A673 (cell line): ENCODE data around the gene DACT1. TPM values are rescaled to one million over a fixed set of nuclear protein-coding genes. Genes with fewer than 3 reads are reported as not detected.
"Not testable (repeated sequence)": the region's sequence is repeated elsewhere in the genome, so short reads cannot be mapped to it uniquely, and the experiment has no call there.

Experiments
- Bru-seq: library from RNA; stranded (reverse); fragments of 400-500 nt; gene quantifications from one replicate; lab custom pipeline; 2021; lab: Mats Ljungman, UMichigan
- BruChase-seq, 2 experiments: library from RNA; stranded (reverse); fragments of 400-500 nt; gene quantifications; one replicate each; lab custom pipeline; 2021; lab: Mats Ljungman, UMichigan
- BruUV-seq: library from RNA; stranded (reverse); fragments of 400-500 nt; replicated peaks from 2 replicates; lab custom pipeline; 2021; lab: Mats Ljungman, UMichigan
- CTCF ChIA-PET: fragments of 300-600 bp; sonication (Branson Sonifier 250); formaldehyde crosslinking; loops from one replicate; lab custom pipeline; 2022; ENCODE audit warnings: antibody characterized with exemption; lab: Charles Lee
- POLR2A ChIA-PET: fragments of 300-600 bp; sonication (Branson Sonifier 250); formaldehyde crosslinking; loops from one replicate; lab custom pipeline; 2022; ENCODE audit warnings: antibody characterized with exemption; ENCODE audit not compliant: low non-redundant PET; lab: Charles Lee
- DNase-seq: peaks from one replicate; pipeline ENCODE4 v3.0.0-alpha.2; 2015; ENCODE audit warnings: low spot score
- H3K27ac ChIP-seq: fragments of 200-600 bp; sonication (generic); 2 replicates; pipeline ENCODE4 v1.5.1; 2016; ENCODE audit warnings: mixed run types, low read depth, mild to moderate bottlenecking, mixed read lengths, antibody characterized with exemption, low read length; ENCODE audit not compliant: poor library complexity, severe bottlenecking
- H3K27me3 ChIP-seq: fragments of 200-600 bp; sonication (generic); replicated peaks from 2 replicates; pipeline ENCODE4 v1.6.1; 2017; ENCODE audit warnings: mixed run types, low read depth, mild to moderate bottlenecking, mixed read lengths, antibody characterized with exemption, low read length; ENCODE audit not compliant: insufficient read depth, poor library complexity
- H3K36me3 ChIP-seq: fragments of 200-600 bp; sonication (generic); 2 replicates; pipeline ENCODE4 v1.6.1; 2016; ENCODE audit warnings: mixed run types, mild to moderate bottlenecking, mixed read lengths, antibody characterized with exemption, low read length; ENCODE audit not compliant: insufficient read depth, poor library complexity, severe bottlenecking
- H3K4me1 ChIP-seq: fragments of 200-600 bp; sonication (generic); 2 replicates; pipeline ENCODE4 v1.6.1; 2017; ENCODE audit warnings: mixed run types, mild to moderate bottlenecking, mixed read lengths, antibody characterized with exemption, low read length; ENCODE audit not compliant: insufficient read depth, poor library complexity, severe bottlenecking
- H3K4me3 ChIP-seq: fragments of 200-600 bp; sonication (generic); 2 replicates; pipeline ENCODE4 v1.5.1; 2016; ENCODE audit warnings: low read depth, mixed run types, mild to moderate bottlenecking, mixed read lengths, low read length; ENCODE audit not compliant: poor library complexity, severe bottlenecking
- H3K9me3 ChIP-seq: fragments of 200-600 bp; sonication (generic); 2 replicates; pipeline ENCODE4 v1.6.1; 2016; ENCODE audit warnings: mixed run types, low read depth, mild to moderate bottlenecking, mixed read lengths, antibody characterized with exemption, low read length; ENCODE audit not compliant: poor library complexity, severe bottlenecking
- CTCF ChIP-seq: fragments of 300-800, 200-600 bp; sonication (generic); conservative IDR thresholded peaks from 2 replicates; pipeline ENCODE4 v1.5.1; 2017; ENCODE audit warnings: low read depth, mild to moderate bottlenecking, antibody characterized with exemption, low read length, moderate library complexity, mixed read lengths
- EZH2 ChIP-seq: fragments of 200-600 bp; sonication (generic); IDR thresholded peaks from 2 replicates; pipeline ENCODE4 v1.6.1; 2017; ENCODE audit warnings: borderline replicate concordance, low read depth, mild to moderate bottlenecking, mixed read lengths, antibody characterized with exemption, low read length; ENCODE audit not compliant: poor library complexity, severe bottlenecking
- intact Hi-C: fragments of 100-400 bp; cut with micrococcal nuclease; formaldehyde crosslinking; loops from one replicate; pipeline ENCODE4 v1.10.0; 2022; ENCODE audit not compliant: unreplicated experiment
- long read RNA-seq: library from polyadenylated mRNA; stranded (forward); transcript quantifications from one replicate; pipeline ENCODE4 v2.0.0, GENCODE V29; 2022
- total RNA-seq: library from RNA; stranded (reverse); gene quantifications from 2 replicates; pipeline ENCODE4 v1.2.3, GENCODE V29; 2021

The DACT1 gene
- total RNA-seq (4.7 and 5.1 TPM in 2 replicates), Bru-seq, nascent RNA (percentile 47 among the genes with signal in this experiment), BruChase-seq, experiment 1, labeled RNA remaining after a 2-hour chase (percentile 52 among the genes with signal in this experiment), BruChase-seq, experiment 2, labeled RNA remaining after a 6-hour chase (percentile 36 among the genes with signal in this experiment)
- long read RNA-seq, partial matches to known transcripts: 0 of 3 reads
- long read RNA-seq, other reads (novel, unspliced or antisense): 0 of 3 reads

GRCh38 chr14:58637391-58638230, at the start of gene DACT1:
Gene DACT1, plus strand, starts transcription at chr14:58637962. Its CDS starts 241 bp downstream, at chr14:58638203.
- no peaks in the 10 kb centered on the region for H3K9me3 ChIP-seq
- no peaks in the 10 kb centered on the region for H3K36me3 ChIP-seq
- ChIA-PET POLR2A (interaction anchor here (0.6 to 0.7 kb wide), 4 partner anchors 18 to 378 kb away, joined by 5 to 23 read pairs (median 16); no protein-coding TSS in a partner anchor), CTCF (interaction anchor here (0.5 to 3.2 kb wide), 9 partner anchors 21 to 418 kb away, joined by 3 to 23 read pairs (median 5); no protein-coding TSS in a partner anchor)
- H3K27me3 ChIP-seq: peaks cover 14% of the 10 kb centered on the region
- peaks cover 11% of the 10 kb centered on the region for H3K4me1 ChIP-seq
- intact Hi-C loops: loop anchor here (1.0 to 5.0 kb wide), 3 partner anchors 136 to 530 kb away; no protein-coding TSS in a partner anchor
- H3K27ac ChIP-seq: peak within 1 kb of the TSS; percentile 49
- TF ChIP-seq CTCF: no peak
- no peak for TF ChIP-seq EZH2
- BruUV-seq: no TSS peak
- peak; percentile 69 for DNase-seq
- peak within 1 kb of the TSS; percentile 62 for H3K4me3 ChIP-seq

DNA sequence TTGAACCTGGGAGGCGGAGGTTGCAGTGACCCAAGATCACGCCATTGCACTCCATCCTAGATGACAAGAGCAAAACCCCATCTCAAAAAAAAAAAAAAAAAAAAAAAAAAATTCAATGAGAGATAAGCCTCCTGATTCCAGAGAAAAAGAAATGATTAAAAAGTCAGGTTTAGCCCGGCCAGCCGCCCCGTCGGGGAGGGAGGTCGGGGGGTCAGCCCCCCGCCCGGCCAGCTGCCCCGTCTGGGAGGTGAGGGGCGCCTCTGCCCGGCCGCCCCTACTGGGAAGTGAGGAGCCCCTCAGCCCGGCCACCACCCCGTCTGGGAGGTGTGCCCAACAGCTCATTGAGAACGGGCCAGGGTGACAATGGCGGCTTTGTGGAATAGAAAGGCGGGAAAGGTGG, 49.4 kb upstream of the DACT1 start:
- H3K27ac ChIP-seq, DNase-seq, H3K4me1 ChIP-seq, H3K36me3 ChIP-seq, H3K9me3 ChIP-seq, intact Hi-C loops, BruUV-seq, POLR2A ChIA-PET, H3K27me3 ChIP-seq, CTCF ChIA-PET, H3K4me3 ChIP-seq: not testable (repeated sequence)

DNA sequence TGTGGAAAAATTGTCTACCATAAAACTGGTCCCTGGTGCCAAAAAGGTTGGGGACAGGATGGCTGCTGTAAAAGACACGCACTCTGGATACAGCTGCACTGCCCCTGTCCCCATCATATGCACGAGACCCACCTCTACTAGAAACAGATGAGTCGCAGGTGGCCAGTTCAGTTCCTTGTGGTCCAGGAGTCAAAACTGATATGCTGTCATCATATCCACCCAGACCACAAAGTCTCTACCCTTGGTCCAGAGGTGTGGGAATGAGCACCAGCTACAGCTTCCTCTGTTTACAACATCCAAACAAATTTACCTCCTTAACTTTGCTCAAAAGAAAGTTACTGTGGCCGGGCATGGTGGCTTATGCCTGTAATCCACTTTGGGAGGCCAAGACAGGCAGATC, 43.8 kb upstream of the DACT1 start:
- no TSS peak for BruUV-seq
- CTCF ChIA-PET: no interaction called here
- intact Hi-C loops: no loop called here
- Histone ChIP-seq H3K27me3 (no peaks in the 10 kb centered on the region), H3K4me1 (no peaks in the 10 kb centered on the region), H3K9me3 (no peaks in the 10 kb centered on the region), H3K36me3 (no peaks in the 10 kb centered on the region), H3K4me3 (no peak overlapping the region), H3K27ac (no peak overlapping the region)
- no peak for DNase-seq
- POLR2A ChIA-PET: no interaction called here
- no peak for TF ChIP-seq CTCF
- no peak for TF ChIP-seq EZH2
